HPDE6-E6E7 (cell line): Measurements from ENCODE around the gene CUTA.

Experiments
- DNase-seq: peaks from one replicate; pipeline ENCODE4 v3.0.0; 2011; ENCODE audit warnings: missing footprints; ENCODE audit errors: extremely low spot score

CUTA gene

DNA sequence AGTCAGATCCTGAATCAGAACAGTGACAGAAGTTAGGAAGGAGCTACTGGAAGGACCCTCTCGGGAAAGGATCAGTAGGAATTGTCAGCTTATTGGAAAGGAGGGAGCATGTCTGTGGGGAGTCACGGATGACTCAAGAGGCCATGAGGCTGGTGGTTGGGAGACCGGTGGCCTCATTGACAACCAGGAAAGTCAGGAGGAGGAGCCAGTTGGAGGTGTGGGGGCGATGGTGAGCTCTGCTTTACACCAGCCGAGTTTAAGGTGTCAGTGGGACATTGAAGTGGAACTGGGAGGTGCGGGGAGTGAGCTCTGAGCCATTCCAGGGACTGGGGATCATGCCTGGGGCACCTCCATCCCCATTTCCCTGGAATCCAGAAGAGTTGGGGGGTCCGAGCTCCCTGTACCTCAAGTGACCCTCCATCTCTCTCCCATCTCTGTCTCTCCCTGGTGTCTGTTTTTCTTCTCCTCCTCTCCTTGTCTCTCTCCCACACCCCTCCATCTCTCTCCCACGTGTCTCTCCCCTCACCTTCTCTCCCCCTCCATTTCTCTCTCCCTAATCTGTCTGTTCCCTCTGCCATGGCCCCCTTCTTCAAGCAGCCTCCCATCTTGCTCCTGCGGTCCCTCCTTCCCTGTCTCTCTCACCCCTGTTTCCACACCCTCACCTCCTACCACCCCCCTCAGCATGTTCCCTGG is 22.2 kb upstream of the CUTA start:
- DNase-seq = no peak

DNA sequence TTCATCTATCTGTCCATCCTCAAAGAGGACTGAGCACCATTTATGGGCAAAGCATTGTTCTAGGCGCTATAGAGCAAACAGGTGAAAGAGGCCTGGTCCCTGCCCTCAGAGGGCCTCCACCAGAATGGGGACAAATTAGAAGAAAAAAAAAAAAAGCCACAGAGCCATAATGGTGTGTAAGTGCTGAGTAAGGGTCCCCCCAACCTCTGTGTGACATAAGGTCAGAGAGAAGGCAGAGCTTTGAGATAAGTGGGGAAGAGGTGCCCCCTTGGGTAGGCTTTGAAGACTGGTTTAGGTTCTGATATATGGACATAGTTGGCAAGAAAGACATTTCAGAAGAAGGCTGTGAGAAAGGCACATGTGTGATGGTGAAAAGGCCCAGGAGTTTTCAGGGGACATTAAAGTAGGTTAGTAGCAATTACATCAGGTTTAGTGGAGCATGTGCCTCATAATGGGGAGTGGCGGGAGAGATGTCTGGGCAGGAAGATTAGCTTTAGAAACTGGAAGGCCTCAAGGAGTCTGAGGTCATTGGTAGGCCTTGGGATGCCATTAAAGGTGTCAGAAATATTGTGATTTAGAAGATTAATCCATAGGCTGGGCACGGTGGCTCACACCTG is 21.2 kb upstream of the CUTA start:
- no peak for DNase-seq

DNA sequence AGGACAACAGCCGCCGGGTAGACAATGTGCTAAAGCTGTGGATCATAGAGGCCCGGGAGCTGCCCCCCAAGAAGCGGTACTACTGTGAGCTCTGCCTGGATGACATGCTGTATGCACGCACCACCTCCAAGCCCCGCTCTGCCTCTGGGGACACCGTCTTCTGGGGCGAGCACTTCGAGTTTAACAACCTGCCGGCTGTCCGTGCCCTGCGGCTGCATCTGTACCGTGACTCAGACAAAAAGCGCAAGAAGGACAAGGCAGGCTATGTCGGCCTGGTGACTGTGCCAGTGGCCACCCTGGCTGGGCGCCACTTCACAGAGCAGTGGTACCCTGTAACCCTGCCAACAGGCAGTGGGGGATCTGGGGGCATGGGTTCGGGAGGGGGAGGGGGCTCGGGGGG is 19.8 kb upstream of the CUTA start:
- no peak for DNase-seq

DNA sequence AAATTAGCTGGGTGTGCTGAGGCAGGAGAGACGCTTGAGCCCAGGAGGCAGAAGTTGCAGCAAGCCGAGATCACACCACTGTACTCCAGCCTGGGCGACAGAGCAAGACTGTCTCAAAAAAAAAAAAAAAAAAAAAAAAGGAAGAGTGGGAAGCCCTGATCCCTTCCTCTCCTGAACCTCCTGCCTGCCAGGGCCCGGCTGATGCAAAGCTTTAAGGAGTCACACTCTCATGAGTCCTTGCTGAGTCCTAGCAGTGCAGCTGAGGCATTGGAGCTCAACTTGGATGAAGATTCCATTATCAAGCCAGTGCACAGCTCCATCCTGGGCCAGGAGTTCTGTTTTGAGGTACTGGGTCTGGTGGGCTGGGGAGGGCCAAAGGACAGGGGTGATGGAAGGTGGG is 17.1 kb upstream of the CUTA start:
- DNase-seq = no peak

DNA sequence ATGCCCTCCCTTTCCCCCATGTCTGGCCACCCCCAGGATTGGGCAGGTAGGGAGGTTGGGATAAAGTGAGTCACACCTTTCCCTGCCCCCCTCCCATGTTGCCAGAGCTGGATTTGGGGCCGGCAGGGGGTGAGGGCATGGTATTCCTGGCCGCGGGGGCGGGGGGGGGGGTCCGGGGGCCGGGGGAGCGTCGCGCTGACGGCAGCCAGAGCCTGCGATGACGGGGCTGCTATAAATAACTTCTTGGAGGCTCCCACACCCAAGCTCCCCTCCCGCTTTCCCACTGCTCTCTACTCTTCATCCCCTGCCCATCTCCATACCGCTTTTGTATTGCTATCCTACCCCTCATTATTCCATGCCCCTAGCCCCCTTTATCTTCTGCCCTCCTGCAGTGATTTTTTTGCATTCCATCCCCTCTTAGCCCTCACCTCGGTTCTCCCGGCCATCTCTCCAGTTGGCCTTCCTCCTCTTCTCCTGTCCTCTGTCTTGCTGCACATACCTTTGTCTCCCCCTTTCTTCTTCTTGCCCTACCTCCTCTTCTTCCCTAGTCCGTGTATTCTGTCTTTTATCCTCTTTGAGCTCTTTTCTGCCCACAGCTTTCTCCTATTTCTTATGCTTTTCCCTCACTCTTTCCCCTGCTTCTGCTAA is 15.8 kb upstream of the CUTA start:
- DNase-seq = no peak

DNA sequence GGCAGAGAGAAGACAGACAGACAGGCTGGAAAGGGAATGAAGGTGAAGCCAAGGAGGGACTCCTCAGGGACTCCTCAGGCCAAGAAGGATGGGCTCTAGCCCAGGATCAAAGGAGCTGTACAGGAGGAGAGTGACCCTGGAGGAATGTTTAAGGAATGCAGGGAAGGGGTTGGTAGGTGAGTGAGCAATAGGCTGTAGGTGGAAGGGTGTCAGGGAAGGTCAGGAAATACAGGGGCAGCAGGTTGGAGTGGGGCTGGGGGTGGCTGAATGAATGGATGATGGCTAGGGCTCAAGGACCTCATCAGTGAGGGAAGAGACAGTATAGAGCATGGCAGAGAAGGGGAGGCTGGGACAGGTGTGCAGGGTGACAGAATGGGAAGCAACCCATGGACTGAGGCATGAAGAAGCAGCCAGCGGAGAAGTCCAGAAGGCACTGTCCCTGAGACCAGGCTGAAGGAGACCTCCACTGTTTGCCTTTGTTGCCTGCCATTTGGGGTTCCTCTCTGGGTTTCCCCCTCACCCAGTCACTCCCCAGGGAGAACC is 15.2 kb upstream of the CUTA start:
- DNase-seq = no peak

DNA sequence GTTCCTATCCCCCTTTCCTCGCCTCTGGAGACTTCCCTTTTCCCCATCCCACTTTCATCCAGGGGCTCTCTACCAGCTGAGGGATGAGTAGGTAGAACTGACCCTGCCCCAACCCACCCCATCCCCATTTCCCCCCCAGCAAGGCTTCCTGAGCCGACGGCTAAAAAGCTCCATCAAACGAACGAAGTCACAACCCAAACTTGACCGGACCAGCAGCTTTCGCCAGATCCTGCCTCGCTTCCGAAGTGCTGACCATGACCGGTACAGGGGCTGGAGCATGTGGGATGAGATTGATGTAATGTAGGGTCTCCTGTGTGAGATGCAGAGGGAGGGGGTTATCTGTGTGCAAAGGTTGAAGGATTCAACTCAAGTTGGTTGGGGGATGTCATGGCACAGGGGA is 14.6 kb upstream of the CUTA start:
- no peak for DNase-seq

DNA sequence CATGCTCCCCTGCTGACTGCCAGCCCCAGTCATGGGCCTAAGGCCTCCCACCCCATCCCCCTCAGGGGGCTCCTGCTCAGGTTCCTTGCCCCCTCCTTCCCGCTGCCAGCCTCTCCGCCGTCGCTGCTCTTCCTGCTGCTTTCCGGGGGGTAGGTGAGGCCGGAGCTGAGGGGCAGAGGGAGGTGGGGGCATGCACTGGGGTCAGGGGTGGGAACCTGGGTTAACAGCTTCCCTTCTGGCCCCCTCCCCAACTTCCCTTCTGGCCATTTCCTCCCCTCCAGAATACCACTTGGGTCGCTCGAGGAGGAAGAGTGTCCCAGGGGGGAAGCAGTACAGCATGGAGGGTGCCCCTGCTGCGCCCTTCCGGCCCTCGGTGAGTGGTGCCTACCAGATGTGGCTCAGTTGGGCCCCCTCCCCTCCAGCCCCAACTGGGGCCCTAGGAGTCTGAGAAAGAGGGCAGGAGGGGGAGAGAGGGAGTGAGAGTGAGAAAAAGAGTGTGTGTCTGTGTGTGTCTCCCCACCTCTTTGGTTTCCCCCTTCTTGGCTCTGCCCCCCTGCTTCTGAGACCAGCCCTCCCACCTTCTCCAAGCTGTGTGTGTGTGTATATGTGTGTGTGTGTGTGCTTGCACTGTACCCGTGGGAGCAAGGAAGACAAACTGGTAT is 14.1 kb upstream of the CUTA start:
- DNase-seq = no peak

DNA sequence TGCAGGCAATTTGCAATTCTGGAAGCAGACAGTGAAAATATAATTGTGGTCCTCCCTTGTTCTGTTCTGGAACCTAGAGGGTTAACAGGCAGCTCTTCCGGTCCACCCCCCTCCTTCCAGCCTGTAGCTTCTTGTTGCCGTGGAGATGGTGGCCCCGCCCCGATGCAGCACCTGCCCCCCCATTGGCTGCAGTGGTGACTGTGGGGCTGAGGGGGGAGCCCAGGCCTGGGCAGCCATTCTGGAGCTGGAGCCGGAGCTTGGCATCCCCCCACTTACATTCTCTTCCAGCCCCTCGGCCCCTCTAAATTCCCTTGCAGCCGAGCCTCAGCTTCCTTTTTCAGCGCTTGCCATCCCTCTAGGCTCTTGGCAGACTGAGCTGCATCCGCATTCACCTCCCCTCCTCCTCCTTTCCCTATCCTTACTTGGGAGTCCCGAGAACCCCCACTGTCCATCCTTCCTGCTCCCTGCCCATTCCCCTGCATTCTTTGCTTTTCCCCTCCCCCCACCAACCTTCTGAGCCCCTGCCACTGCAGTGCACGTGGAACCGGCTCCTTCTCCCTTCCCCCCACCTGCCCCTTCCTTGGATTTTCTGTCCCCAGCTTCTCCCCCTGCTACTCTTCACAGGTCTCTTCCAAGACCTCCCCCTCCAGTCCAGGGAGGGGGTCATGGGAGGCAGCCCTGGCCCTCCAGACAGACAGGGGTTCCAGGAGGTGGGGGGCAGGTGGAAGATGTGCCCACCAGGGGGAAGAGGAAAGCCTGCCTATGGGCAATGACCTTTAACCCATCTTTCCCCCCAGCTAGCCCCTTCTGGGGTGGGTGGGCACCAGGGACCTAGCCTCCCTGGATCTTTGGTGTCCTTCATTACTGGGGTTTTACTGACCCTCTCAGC is 13.3 kb upstream of the CUTA start:
- no peak for DNase-seq

DNA sequence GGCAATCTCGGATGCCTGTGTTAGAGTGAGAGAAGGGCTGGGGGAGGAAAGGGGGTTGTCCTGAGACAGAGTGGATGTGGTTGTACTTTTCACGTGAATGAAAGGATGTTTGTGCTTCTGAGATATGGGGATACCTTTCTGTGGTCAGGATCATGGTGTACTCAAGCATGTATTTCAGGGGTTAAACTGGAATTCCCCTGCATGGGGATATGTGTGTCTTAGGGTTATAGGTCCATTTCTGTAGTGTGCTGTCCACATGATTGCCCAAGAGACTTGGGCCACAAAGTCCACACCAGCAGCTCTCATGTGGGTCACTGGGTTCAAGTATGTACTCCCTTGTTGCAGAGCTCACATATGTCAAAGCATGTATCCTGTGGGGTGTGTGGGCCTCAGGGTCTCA is 12.4 kb upstream of the CUTA start:
- DNase-seq = no peak

DNA sequence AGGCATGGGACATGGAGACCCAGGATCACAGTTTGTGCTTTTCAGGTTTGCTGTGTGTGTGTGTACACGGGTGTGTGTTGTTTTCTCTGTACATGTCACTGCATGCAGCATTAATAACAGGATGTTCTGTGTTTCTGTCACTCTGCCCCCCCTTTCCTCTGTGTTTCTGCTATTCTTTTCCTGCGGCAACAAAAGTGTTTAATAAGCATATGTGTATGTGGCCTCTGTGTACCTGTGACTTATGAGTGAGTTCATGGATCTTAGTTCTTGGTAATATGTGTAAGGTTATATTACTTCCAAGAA is 11.8 kb upstream of the CUTA start:
- no peak for DNase-seq

DNA sequence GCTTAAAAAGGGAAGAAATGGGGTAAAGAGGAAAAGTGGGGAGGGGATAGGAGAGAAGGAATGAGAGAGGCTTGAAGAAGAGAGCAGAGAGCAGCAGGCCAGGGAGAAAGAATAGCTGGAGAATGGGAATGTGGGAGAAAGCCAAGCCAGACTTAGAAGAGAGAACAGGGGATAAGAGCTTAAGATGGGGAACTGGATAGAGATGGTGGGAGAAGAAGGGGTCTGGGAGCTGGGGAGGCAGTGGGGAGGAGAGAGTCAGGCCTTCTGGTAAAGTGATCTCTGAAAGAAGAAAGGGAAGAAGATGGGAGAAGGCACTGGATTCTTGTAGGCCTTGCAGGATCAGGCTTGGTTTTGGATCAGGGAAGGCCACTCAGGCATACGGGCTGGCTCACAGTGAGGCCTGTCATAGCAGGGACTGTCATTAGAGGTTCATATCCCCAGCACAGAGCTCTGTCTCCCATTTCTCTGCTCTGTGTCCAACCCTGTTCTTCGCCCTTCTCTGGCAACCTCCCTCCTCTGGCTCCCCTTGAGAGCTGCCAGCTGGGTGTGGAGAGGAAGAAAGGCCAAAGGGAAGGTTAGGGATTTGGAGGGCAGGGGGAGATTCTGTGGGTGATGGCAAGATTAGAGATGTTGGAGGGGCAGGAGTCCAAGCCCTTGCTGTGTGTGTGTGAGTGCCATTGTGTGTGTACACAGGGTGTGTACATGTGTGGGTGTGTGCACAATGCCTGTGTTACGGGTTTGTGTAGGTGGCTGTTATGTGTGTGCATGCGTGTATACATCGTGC is 11.3 kb upstream of the CUTA start:
- DNase-seq = no peak

DNA sequence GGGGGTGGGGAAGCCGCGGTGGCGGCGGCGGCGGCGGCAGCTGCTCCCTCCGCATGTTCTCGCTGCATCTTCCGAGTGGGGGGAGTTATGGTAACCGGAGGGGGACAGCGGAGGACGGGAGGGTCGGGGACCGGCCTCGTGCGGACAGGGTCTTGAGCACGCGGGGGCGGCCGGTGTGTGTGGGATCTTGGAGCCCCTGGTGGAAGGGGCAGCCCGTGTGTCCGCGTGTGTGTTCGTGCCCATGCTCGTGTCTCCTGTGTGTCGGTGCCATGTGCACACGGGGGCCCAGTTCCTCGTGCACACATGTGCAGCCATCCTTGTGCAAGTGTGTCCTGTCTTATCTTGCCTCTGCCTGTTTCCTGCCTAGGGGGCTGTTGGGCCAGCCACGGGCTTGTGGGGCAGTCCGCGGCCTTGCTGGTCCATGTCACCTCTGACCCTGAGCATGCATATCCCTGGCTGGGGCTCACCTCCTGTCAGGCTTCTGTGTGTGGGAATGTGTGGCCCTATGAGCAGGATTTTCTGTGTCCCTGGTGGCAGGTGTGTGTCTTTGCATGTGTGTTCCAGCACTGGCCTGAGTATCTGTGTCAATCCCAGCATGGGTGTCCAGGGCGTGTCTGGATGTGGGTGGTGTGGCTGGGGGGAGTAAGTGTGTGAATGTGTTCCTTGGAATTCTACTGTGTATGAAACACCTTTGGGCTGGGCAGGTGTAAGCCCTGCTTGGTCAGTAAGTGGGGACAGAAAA is 10.5 kb upstream of the CUTA start:
- peak; percentile 84 for DNase-seq

DNA sequence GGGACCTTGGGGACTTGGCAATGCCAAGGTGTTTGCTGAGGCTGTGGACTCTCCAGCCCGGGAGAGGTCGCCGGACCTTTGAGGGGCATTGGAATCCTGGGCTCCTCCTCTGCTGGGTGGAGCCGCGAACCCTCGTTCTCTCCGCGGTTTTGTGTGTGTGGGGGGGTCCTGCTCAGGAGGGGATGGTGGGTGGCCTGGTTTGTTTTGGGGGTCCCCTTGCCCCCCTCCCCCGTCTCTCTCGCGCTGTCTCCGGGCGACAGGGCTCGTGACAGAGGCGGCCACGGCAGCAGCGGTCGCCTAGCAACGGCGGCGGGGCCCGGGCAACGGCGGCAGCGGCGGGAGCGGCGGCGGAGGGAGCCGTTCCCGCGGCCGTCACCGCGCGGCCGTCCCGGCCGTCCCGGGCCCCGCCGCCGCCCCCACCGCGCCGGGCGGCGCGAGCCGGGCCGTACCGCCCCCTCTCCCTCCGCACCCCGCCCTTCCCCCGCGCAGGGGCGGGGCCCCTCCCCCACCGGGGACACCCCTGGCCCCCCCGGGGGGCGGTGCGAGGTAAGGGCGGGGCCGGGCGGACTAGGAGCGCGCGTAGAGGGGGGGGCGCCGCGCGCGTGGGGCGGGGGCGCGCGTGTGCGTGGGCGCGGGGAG is 9.8 kb upstream of the CUTA start:
- no peak for DNase-seq

DNA sequence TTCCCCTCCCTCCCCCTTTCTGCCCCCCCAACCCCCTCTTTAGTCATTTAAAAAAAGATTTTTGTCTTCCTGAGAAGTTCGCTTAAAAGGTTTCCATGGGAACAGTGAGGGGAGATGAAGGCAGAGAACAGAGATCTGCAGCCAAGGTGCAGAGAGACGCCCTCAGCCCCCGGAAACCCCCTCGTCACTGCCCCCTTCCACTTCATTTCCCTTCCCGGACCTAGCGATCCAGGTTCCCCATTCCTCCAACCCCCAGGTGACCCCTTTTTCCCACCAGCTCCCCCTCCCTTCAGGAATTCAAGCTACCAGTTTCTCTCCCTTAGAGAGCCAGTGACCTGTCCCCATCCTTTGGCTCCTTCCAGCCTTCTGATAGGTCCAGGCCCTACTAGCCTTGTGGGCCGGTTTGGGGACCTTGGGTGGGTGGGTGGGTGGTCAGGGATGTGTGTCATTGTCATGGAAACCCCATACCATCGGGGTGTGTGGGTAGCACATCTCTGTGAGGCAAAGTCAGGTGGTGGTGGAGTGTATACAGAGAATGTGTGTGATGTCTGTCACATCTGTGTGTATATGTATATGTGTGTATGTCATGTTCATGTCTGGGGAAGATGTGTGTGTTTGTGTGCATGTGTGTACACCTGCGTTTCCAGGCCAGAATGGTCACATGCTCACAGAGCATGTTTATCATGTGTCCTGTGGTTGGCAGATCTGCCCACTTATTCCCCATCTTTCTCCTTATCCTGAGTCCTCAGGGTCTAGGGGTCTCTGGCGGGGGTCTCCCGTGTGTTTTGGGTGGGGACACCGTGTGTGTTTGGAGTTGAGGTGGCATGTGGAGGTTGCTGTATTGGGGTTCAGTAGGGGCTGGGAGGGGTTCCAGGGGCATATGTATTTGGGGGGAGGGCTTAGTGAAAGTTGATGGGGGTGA is 8.9 kb upstream of the CUTA start:
- no peak for DNase-seq

DNA sequence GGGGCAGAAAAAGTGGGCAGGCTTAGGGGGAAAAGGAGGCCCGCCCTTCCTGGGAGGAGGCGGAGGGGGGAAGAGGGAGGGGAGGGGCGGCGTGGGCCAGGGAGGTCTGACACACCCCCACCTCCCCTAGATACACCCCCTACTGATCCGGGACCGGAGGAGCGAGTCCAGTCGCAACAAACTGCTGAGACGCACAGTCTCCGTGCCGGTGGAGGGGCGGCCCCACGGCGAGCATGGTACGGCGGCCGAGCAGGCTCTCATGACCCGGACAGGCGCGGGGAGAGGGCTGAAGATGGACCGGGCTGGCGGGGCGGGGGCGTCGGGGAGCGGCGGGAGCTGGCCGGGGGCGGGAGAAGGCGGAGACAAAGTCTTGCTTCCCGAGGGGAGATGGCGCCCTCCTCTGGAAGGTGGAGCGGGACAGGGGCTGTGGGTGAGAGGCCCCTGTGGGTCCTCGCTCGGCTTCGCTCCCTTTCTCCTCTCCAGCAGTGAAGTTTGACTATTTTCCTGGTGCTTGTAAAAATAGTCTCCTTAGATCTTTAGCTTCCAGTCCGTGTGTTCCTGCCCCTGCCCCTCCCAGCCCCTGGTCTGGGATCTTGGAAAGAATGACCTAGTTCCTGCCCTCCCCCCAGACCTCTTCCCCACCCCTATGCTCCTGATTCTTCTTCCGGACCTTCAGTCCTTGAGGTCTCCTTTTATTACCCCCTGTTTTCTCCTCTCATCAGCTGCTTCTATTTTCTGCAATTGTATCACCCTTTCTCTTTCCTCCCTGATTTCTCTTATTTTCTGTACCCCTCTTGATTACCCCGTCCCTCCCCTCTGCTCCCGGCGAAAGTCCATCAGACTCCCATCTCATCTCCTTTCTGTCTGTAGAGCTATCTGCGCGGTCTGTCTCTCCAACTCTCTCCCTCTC is 8.0 kb upstream of the CUTA start:
- DNase-seq = peak; percentile 81

DNA sequence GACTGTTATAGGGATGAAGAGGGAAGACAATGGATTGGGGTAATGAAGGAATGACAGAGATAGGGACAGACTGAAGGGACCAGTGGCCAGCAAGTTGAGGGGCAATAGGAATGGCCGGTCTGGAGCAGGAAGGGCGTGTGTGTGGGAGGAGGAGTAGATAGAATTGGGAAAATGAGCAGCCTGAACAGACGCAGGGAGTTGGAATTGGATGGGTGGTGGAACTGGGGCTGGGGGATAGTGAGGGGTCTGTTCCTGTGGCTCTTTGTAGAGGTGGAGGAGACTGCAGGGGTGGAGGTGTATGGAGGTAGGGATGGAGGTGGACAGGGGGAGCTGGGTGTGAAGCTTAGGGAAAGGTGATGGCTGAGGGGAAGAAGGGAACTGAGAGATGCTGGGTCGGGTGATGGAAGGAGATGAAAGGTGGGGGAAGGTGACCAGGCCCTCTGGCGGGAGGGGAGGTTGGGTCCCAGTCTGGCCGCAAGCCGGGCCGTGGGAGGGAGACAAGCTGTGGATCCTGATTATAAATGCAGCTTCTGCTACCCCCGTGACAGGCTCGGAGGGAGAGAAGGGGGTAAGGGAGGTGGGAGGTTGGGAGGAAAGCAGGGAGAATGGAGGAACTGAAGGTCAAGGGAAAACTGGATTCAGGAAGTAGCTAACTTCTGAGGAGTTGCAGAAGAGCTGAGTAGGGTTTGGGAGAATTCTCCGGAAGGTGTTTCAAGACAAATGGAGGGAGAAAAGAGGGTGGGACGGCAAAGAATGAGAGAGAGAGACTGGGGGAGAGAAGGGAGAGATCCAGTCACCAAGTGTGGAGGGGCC is 7.2 kb upstream of the CUTA start:
- DNase-seq = no peak
